IMR-90 (cell line): ENCODE measurements around the gene VILL. TPM values are rescaled to one million over a fixed set of nuclear protein-coding genes. Genes with fewer than 3 reads are reported as not detected.

Experiments used
- BHLHE40 ChIP-seq: fragments of 150-350 bp; IDR thresholded peaks from 2 replicates; pipeline ENCODE4 v1.6.1; 2016; ENCODE audit warnings: mild to moderate bottlenecking, low read depth, low read length
- ELK1 ChIP-seq: fragments of 150-350 bp; IDR thresholded peaks from 2 replicates; pipeline ENCODE4 v1.6.1; 2016; ENCODE audit warnings: low read depth, mild to moderate bottlenecking, low read length, moderate library complexity, borderline replicate concordance
- MAZ ChIP-seq: IDR thresholded peaks from 2 replicates; pipeline ENCODE4 v1.6.1; 2012; ENCODE audit warnings: low read depth, mild to moderate bottlenecking, low read length, improper control_type of control experiment, moderate library complexity, borderline replicate concordance
- MXI1 ChIP-seq: IDR thresholded peaks from 2 replicates; pipeline ENCODE4 v1.6.1; 2012; ENCODE audit warnings: low read depth, mild to moderate bottlenecking, low read length, moderate library complexity, borderline replicate concordance
- polyA plus RNA-seq, 3 experiments: library from polyadenylated mRNA; depleted of rRNA; stranded (reverse); fragments of >200 nt; gene quantifications; 2 replicates each; pipeline ENCODE4 v1.2.3, GENCODE V29; 2012; ENCODE audit warnings: low replicate concordance in 1 of 3
- total RNA-seq: library from RNA; depleted of rRNA; stranded (reverse); fragments of >200 nt; gene quantifications from 2 replicates; pipeline ENCODE4 v1.2.3, GENCODE V29; 2012

The VILL gene
- total and polyA plus RNA-seq, 2 of the 4 experiments (the other 2 are of a cell fraction), result 2.3 to 4.7 TPM

DNA sequence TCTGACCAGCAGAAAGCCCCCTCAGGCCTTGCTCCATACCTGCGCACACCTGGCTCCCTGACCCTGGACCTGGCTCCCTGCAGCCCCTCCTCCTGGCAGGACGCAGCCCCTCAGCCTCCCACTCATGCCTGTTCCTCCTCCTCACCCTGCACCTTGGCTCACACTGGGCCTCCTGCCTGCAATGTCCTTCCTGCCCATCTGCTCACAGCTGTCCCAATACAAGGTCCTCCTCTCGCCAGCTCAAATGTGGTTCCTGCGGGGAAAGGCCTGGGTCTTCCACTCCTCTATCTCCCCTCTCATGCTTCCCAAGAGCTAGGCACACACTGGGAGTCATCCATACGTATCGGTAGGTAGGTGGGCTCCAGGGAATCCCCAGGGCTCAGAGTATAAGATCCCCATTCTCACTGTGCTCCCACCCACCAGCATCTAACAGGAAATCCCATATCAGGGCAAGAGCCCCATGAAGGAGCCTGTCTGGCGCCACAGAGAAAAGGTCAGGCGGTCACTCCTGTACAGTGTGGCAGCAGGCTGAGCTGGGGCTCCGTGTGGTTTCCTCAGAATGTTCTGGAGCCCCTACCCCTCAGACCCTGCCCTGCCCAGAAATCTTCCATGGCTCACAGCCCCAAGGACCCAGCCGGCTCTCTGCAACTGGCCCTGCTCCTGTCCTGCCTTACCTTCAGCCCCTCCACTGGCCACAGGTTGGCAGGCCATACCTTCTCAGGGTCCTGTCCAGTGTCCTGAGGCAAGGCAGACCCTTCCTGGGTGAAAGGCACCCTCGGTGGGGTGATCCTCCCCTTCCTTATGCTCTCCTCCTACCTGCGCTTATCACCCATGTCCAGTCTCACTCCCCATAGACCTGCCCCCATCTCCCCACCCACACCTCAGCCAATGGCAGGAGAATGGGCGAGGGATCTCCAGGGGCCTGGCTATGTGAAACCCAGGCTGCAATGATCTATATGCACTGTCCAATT is 28.0 kb downstream of the VILL start (continued):
- TF ChIP-seq MXI1 (no peak), ELK1 (no peak), MAZ (no peak), BHLHE40 (no peak)
